HG03442 (cell line): Measurements from ENCODE around the gene DLX5.

Experiments used
- ATAC-seq: cut with Tn5 transposase; IDR thresholded peaks from one replicate; pipeline ENCODE4 v1.9.1; 2021; ENCODE audit warnings: mild to moderate bottlenecking, moderate library complexity; ENCODE audit not compliant: unreplicated experiment

DLX5 gene

GRCh38 chr7:97018791-97019531 lies 5.7 kb downstream of the DLX5 start:
- ATAC-seq, result no peak

DNA sequence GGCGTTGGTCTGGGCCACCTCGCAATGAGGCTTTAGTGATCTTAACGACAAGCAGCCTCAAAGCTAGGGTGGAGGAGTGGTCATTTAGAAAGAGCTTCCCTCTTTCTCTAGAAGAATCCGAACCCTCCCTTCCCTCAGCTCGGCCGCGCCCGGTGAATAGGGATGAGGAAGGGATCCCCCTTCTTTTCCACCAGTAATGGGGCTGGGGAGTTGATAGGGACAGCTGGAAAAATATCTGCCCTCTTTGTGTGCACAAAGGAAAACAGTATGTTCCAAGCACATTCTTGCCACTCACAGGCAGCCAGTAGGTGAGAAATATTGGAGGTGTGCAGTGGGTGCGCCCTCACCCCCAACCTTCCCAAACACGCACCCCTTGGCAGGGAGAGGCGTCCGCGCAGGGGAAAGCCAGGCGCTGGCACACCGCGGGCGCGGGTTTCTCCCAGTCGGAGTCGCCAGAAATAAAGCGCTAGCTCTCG lies 6.5 kb downstream of the DLX5 start:
- no peak for ATAC-seq

GRCh38 chr7:97017192-97018125 lies 7.2 kb downstream of the DLX5 start:
- ATAC-seq, result no peak

GRCh38 chr7:97016381-97017191 lies 8.0 kb downstream of the DLX5 start:
- no peak for ATAC-seq

DNA sequence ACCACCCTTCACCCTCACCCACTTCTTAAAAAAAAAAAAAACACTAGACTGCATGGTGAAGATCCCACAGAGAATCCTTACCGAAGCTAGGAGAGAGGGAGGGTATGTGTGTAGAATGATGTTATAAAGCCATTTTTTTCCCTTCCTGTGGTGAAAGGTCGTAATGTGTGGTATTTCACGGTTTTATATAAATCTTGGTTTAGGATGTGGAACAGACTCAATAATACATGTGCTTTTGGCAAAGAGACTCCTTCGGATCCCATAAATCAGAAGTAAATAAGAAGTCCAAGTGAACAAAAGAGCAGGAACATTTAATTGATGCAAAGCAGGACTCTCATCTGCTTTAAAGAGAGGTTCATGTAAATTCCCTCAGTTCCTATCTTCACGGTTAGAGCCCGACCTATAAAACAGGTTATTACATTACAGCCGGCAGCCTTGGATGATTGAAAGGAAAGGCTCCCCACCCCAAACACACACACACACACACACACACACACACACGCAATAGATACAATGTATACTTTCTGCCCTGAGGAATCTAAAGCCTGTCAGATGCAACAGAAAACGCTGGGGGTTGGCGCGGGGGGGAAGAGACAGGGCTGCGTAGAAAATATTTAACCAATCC lies 8.8 kb downstream of the DLX5 start:
- no peak for ATAC-seq

DNA sequence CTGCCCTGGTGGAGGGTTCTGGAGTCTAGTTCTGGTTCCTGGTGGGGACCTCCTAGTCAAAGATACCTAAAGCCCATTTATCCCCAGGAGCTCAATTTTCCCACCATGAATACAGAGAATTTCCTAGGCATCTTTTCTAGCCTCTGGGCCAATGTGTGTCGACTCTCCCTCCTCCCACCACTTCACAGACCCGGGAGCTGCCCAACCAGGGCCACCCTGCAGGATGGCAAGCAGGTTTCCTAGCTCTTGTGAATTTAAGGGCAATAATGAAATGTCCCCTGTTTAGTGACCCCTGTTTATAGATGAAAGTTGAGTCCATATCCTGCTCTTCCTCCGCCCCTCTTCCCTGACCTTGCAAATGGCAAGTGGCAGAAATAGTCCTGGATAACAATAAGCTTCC lies 9.4 kb downstream of the DLX5 start:
- ATAC-seq, result no peak

DNA sequence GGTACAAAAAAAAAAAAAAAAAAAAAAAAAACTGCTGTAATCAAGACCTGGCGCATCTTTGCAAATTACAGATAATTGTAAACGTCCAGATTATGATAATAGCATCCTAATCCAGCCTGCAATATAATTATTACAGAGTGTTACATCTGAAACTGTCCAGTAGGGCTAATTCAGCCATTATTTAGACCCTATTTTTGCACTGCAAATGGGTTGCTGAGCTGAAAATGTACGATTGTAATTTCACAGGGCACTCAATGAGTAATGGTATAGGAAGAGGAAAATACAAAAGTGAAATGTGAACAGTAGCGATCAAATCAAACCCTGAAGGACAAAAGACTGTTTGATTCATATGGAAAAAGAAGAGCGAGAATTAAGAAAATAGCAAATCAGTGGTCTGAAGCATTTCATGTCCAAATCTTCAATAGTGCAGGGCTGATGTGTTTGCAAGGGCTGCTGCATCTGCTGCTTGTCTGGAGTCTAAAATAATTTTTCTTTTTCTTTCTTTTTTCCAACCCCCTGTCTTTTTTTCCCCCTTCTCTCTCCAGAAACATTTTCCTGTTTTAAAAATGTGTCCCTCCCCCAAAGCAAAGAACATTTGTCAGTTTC lies 10.4 kb downstream of the DLX5 start:
- ATAC-seq, result no peak

DNA sequence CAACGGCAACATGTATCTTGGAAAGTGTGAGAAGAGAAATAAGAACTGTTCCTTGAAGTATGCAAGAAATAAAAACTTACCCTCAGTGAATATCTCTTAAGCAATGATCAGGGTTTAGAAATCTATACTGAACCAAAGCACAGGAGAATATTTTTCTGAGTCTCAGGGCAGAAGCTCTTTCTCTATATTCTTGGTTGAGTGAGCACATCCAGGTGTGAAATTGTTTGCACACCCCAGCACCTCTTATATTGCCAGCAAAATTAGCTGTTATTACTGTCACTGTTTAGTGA lies 10.8 kb downstream of the DLX5 start:
- ATAC-seq, result no peak

DNA sequence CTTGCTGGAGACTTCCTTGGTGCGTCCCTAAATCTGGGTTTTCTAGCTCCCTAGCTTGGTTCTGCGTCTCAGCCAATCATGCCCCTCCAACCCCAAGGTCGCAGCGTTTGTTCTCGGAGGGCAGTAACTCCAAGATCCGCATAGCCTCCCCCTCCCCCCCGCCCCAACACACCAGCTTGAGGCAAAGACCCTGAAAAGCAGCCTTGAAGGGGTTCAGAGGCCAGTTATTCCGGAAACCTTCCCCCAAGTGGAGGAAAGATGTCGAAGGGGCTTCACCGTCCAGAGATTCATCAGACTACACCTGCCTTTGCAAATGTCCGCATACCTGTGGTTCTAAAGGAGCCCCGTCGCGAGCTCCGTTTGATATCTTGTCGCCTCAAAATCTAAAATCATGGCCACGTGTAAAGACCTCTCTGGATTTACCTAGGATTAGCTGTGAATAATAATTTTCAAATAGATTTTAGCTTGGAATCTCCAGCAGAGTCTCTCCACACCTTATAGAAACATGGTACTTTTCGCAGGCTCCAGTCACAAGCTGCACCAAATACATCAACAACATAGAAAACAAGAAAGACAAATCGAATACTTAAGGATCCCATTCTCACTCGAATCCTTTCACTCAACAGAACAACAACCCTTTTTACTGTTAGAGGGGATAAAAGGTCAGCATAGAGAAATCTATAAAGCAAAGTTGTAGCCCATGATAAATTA lies 11.3 kb downstream of the DLX5 start:
- ATAC-seq, result no peak

DNA sequence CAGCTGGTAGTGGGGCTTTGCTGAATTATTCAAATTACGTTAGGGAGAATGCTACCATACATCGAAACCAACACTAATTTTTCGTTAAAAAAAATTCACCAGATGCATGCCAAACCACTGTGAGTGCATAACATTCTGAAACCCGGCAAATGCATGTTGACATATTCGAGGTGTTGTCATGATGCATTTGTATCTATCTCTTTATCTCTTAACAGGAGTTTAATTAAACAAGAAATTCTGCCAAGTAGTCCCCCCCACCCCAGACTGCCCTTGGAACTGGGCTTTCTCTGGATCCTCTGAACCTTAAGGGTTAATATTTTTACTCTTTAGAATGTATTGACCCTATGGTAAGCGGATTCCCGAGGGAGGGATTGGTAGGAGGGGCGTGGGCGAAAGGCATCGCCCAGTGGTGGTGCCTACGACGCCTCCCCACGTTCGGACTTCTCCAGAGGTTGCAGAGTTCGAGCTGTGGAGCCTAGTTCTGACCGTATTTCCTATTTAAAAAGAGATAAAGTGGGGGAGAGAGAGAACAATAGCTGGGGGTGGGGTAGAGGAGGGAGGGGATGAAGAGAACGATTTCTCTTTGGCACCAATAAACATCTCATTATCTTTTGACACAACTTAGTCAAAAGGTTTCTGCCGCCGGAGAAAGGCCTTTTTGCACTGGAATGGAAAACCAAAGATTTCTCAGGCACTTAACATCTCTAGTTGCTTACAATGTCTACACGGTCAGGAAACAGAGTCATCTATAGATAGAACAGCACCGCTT lies 12.1 kb downstream of the DLX5 start:
- no peak for ATAC-seq

DNA sequence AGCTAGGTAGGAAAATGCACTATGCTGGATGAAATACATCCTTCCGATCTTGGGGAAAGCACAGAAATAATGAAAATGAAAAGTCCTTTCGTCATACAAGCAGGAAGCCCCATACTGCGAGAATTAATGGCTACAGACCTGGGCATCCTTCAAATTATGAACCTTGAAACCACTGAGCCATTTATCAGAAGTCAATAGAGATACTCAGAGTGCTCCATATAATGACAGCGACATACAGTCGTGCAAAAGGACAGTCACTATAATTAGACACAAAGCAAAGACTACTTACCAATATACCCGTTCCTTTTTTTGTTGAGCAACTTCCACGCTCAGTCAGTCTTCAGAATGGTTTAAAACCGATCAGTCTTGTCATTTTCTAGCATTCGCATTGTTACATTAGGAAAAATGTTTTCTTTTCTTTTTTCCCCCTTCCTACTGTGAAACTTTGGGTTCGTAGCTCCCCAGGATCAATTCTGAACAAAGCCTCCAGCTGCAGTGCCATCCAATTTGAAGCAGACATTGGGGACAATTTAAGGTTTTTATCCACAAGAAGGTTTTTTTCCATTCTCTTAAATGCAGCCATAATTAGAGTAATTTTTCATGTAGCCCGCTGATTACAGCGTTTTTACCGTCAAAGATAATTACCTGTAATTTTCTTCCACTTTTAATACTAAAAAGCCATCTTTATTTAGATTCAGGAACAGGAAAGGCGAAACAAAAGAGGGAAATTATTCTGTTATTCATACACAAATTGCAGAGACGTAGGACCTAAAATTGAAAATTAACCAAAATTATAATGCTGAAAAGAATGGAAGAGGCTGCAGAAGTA lies 12.9 kb downstream of the DLX5 start:
- no peak for ATAC-seq

DNA sequence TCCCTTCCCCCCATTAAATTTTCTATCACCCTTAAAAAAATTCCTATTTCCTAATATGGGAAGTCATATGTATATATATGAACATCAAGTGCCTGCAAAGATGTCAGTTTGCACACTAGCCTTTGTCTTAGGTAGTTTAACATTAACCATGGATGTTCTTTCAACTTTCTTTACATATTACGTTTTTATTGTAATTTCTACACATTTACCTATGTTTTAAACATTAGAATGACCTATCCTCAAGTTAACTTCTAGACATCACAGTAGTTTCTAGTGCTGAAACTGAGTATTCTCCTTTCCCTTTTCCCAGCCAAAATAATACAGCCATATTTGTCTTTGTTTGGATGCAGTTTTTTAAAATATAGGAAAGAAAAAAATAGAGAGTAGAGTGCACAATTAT lies 13.5 kb downstream of the DLX5 start:
- no peak for ATAC-seq

DNA sequence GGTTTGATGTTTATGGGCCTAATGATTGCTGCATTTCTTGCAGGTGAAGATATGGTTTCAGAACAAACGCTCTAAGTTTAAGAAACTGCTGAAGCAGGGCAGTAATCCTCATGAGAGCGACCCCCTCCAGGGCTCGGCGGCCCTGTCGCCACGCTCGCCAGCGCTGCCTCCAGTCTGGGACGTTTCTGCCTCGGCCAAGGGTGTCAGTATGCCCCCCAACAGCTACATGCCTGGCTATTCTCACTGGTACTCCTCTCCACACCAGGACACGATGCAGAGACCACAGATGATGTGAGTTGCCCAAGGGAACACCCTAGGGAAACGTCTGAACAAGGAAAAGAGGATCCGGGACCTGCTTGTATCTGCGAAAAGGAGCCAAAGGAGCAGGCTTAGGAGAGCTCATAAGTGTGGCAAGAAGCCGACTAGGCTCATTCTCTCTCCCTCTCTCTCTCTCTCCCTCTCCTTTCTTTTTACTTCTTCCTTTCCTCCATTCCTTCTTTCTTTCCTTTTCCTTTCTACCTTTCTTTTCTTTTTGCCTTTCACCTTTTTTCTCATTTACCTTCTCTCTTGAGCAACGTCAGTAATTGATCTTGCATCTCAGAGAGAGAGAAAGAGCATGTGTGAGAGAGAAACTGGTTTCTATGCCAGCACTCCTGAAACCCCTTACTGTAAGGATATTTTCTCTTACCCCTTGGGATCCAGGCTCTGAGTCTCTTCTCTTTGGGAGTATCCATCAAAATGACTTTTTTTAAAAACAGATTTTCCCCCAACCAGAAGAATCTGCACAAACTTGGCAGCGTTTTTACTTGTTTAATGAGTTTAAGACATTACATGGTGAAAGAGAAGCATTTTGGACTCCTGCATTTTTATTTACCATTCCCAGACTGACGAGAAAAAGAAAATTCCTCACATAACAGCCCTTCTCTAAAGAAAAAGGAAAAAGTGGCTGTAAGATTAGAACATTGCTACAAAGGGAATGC lies 14.6 kb downstream of the DLX5 start:
- ATAC-seq, result no peak

- ATAC-seq, result no peak
Measured at GRCh38 chr7:97008275-97008917, 16.2 kb downstream of the DLX5 start.

GRCh38 chr7:97007583-97007861 lies 17.1 kb downstream of the DLX5 start:
- no peak for ATAC-seq

DNA sequence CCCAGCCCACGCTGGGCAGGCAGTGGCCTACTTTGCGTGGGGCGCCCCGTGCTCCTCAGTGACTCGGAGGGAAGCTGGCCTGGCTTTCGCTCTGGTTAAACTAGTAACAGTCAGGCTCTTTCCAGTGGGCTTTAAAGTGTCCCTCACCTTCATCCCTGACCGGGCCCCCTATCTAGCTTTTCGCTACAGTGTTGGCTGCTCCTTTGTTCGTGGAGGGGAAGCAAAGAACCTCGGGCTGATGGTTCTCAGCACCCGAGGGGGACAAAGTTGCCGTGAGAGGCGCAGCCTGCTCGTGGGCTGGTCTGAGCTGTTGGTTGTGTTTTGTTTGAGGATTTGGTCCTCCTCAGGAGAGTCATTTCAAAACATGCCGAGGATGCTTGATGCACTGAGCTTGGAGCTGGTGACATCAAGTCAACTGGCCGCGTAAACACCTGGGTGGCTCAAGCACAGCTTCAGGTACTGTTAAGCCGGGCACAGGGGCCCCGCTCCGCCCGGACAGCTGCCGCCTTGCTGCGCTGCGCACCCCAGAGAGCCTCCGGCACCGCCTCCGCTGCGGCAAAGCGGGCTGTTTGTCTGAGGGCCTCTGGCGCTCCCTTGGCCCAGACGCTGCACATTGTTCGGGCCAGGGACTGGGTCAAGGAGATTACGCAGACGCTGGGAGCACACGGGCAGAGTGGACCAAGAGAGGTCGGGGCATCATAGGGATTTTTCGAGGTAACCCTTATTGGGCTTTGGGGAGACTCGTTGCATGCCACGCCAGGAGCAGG lies 17.6 kb downstream of the DLX5 start:
- ATAC-seq, result no peak
